HEK293 (cell line): Measurements from ENCODE around the gene POLH.
"Not testable (repeated sequence)": the region's sequence is repeated elsewhere in the genome, so short reads cannot be mapped to it uniquely, and the experiment has no call there.

Experiments
- CTCF ChIP-seq: fragments of 450-650 bp; formaldehyde crosslinking; IDR thresholded peaks from 2 replicates; pipeline ENCODE4 v1.5.1; 2016; ENCODE audit warnings: missing biosample characterization, missing genetic modification characterization
- HOXD13 ChIP-seq: sonication (generic); formaldehyde crosslinking; IDR thresholded peaks from 2 replicates; pipeline ENCODE4 v1.8.0; 2022; ENCODE audit warnings: missing genetic modification reagents, borderline replicate concordance
- REST ChIP-seq: fragments of 450-650 bp; formaldehyde crosslinking; IDR thresholded peaks from 2 replicates; pipeline ENCODE4 v1.5.1; 2016; ENCODE audit warnings: missing biosample characterization, missing genetic modification characterization
- ZBTB44 ChIP-seq: fragments of 450-650 bp; IDR thresholded peaks from 2 replicates; pipeline ENCODE4 v1.5.1; 2018; ENCODE audit warnings: missing biosample characterization, mild to moderate bottlenecking, missing genetic modification characterization
- ZFP37 ChIP-seq: fragments of 450-650 bp; formaldehyde crosslinking; IDR thresholded peaks from 2 replicates; pipeline ENCODE4 v1.5.1; 2016; ENCODE audit warnings: missing biosample characterization, missing genetic modification characterization
- ZNF24 ChIP-seq: fragments of 450-650 bp; formaldehyde crosslinking; IDR thresholded peaks from 2 replicates; pipeline ENCODE4 v1.5.1; 2016; ENCODE audit warnings: missing biosample characterization, missing genetic modification characterization
- ZNF354C ChIP-seq: fragments of 450-650 bp; formaldehyde crosslinking; IDR thresholded peaks from 2 replicates; pipeline ENCODE4 v1.5.1; 2016; ENCODE audit warnings: missing biosample characterization, missing genetic modification characterization, low read depth, borderline replicate concordance
- ZNF423 ChIP-seq: fragments of 450-650 bp; formaldehyde crosslinking; IDR thresholded peaks from 2 replicates; pipeline ENCODE4 v1.5.1; 2016; ENCODE audit warnings: missing biosample characterization, missing genetic modification characterization
- ZNF544 ChIP-seq: fragments of 450-650 bp; formaldehyde crosslinking; IDR thresholded peaks from 2 replicates; pipeline ENCODE4 v1.5.0; 2017; ENCODE audit warnings: missing biosample characterization, missing genetic modification characterization
- ZNF555 ChIP-seq: fragments of 450-650 bp; formaldehyde crosslinking; conservative IDR thresholded peaks from 2 replicates; pipeline ENCODE4 v1.5.1; 2017; ENCODE audit warnings: missing biosample characterization, mild to moderate bottlenecking, missing genetic modification characterization, inconsistent platforms
- ZSCAN30 ChIP-seq: fragments of 450-650 bp; IDR thresholded peaks from 2 replicates; pipeline ENCODE4 v1.5.1; 2018; ENCODE audit warnings: missing biosample characterization, mild to moderate bottlenecking, missing genetic modification characterization, moderate library complexity

- TF ChIP-seq ZNF354C; ZBTB44 (tag by site-specific recombination); ZNF24 (tag by site-specific recombination); CTCF (tag by site-specific recombination); ZNF555; ZSCAN30 (tag by site-specific recombination); ZFP37 (tag by site-specific recombination); HOXD13 (CRISPR knock-in tag); ZNF544 (tag by site-specific recombination); ZNF423; REST (tag by site-specific recombination): not testable (repeated sequence)
Observed at GRCh38 chr6:43539409-43539808, 36.6 kb upstream of the POLH start.
